OCI-LY1 (cell line): ENCODE results near the gene ATG7.

Experiments used
- H2AFZ ChIP-seq: fragments of 200-600 bp; sonication (generic), shearing (Covaris generic); 2 replicates; pipeline ENCODE4 v1.6.0; 2014; ENCODE audit warnings: antibody characterized with exemption, mild to moderate bottlenecking, low read length
- H3F3A ChIP-seq: fragments of 200-600 bp; sonication (generic), shearing (Covaris generic); 2 replicates; pipeline ENCODE4 v1.6.0; 2014; ENCODE audit warnings: mild to moderate bottlenecking, antibody characterized with exemption, low read length, moderate library complexity; ENCODE audit not compliant: insufficient read depth
- H3K27ac ChIP-seq: fragments of 200-600 bp; sonication (generic); 2 replicates; pipeline ENCODE4 v1.5.1; 2014; ENCODE audit warnings: low read length, mixed run types, mild to moderate bottlenecking, low read depth; ENCODE audit not compliant: poor library complexity, severe bottlenecking
- H3K27me3 ChIP-seq: fragments of 200-600 bp; sonication (generic); 2 replicates; pipeline ENCODE4 v1.6.0; 2014; ENCODE audit warnings: antibody characterized with exemption, mild to moderate bottlenecking, low read length, moderate library complexity; ENCODE audit not compliant: insufficient read depth
- H3K36me3 ChIP-seq: fragments of 200-600 bp; sonication (generic); 2 replicates; pipeline ENCODE4 v1.6.1; 2014; ENCODE audit warnings: mild to moderate bottlenecking, antibody characterized with exemption, low read length, moderate library complexity, mixed read lengths; ENCODE audit not compliant: insufficient read depth
- H3K4me1 ChIP-seq: fragments of 200-600 bp; sonication (generic); 2 replicates; pipeline ENCODE4 v1.5.1; 2014; ENCODE audit warnings: mild to moderate bottlenecking, low read length, moderate library complexity; ENCODE audit not compliant: insufficient read depth, severe bottlenecking
- H3K4me2 ChIP-seq: fragments of 200-600 bp; sonication (generic), shearing (Covaris generic); 2 replicates; pipeline ENCODE4 v1.6.1; 2014; ENCODE audit warnings: low read length
- H3K4me3 ChIP-seq: fragments of 200-600 bp; sonication (generic); 2 replicates; pipeline ENCODE4 v1.5.1; 2014; ENCODE audit warnings: low read length, low read depth, mild to moderate bottlenecking, mixed read lengths; ENCODE audit not compliant: poor library complexity, severe bottlenecking
- H3K79me2 ChIP-seq: fragments of 200-600 bp; shearing (Covaris generic); 2 replicates; pipeline ENCODE4 v1.6.1; 2016; ENCODE audit warnings: mixed run types, low read length, mixed read lengths; ENCODE audit not compliant: insufficient read depth
- H3K9ac ChIP-seq: fragments of 200-600 bp; sonication (generic), shearing (Covaris generic); 2 replicates; pipeline ENCODE4 v1.6.1; 2014; ENCODE audit warnings: mild to moderate bottlenecking, low read length, mixed read lengths
- H3K9me2 ChIP-seq: fragments of 200-600 bp; sonication (generic), shearing (Covaris generic); 2 replicates; pipeline ENCODE4 v1.6.1; 2014; ENCODE audit warnings: low read depth, mild to moderate bottlenecking, low read length, mixed read lengths
- H3K9me3 ChIP-seq: fragments of 200-600 bp; shearing (Covaris generic); 2 replicates; pipeline ENCODE4 v1.6.1; 2014; ENCODE audit warnings: low read length, mixed read lengths
- H4K20me1 ChIP-seq: fragments of 200-600 bp; sonication (generic), shearing (Covaris generic); 2 replicates; pipeline ENCODE4 v1.6.0; 2016; ENCODE audit warnings: mild to moderate bottlenecking, low read length; ENCODE audit not compliant: insufficient read depth
- CTCF ChIP-seq: fragments of 200-600 bp; sonication (generic), shearing (Covaris generic); IDR thresholded peaks from 2 replicates; pipeline ENCODE4 v1.5.1; 2017; ENCODE audit warnings: mild to moderate bottlenecking, antibody characterized with exemption, low read length, moderate library complexity, mixed read lengths
- EZH2 ChIP-seq: fragments of 200-600 bp; sonication (generic), shearing (Covaris generic); IDR thresholded peaks from 2 replicates; pipeline ENCODE4 v1.8.0; 2017; ENCODE audit warnings: borderline replicate concordance, mixed run types, mild to moderate bottlenecking, antibody characterized with exemption, low read length, moderate library complexity, mixed read lengths

The ATG7 gene

GRCh38 chr3:11508346-11509172 is 236.4 kb downstream of the ATG7 start:
- Histone ChIP-seq H3K4me3 (no peak overlapping the region), H3K4me2 (no peak overlapping the region), H3F3A (no peaks in the 10 kb centered on the region)

GRCh38 chr3:11509173-11510000 is 237.2 kb downstream of the ATG7 start:
- no peak for TF ChIP-seq EZH2
- no peak for TF ChIP-seq CTCF
- Histone ChIP-seq H3K9me3 (no peaks in the 10 kb centered on the region), H3K9me2 (no peaks in the 10 kb centered on the region), H3F3A (no peaks in the 10 kb centered on the region), H3K4me3 (no peak overlapping the region), H3K4me2 (0 out of 2 replicates have a peak overlapping the region, but pooled peaks have one; percentile 26), H2AFZ (no peak overlapping the region), H3K4me1 (peaks cover 19% of the 10 kb centered on the region), H3K27ac (peak overlapping the region; percentile 25), H3K27me3 (no peaks in the 10 kb centered on the region), H3K79me2 (no peaks in the 10 kb centered on the region), H3K36me3 (no peaks in the 10 kb centered on the region), H4K20me1 (no peaks in the 10 kb centered on the region), H3K9ac (no peak overlapping the region)

More at GRCh38 chr3:11508346-11509172, 236.4 kb downstream of the ATG7 start:
- Histone ChIP-seq H3K79me2 (no peaks in the 10 kb centered on the region), H3K9me3 (no peaks in the 10 kb centered on the region), H3K9me2 (no peaks in the 10 kb centered on the region), H3K9ac (no peak overlapping the region), H2AFZ (no peak overlapping the region), H3K27me3 (no peaks in the 10 kb centered on the region), H3K27ac (peak overlapping the region; percentile 36), H3K4me1 (peaks cover 19% of the 10 kb centered on the region), H3K36me3 (no peaks in the 10 kb centered on the region), H4K20me1 (no peaks in the 10 kb centered on the region)
- no peak for TF ChIP-seq EZH2
- no peak for TF ChIP-seq CTCF

- 0 out of 2 replicates have a peak overlapping the region, but pooled peaks have one; percentile 26 for H3K4me2 ChIP-seq
Observed at GRCh38 chr3:11510001-11510340, 237.8 kb downstream of the ATG7 start.

More at GRCh38 chr3:11510001-11510340, 237.8 kb downstream of the ATG7 start:
- Histone ChIP-seq H3F3A (no peaks in the 10 kb centered on the region), H3K4me1 (peaks cover 19% of the 10 kb centered on the region), H3K27me3 (no peaks in the 10 kb centered on the region), H3K4me3 (no peak overlapping the region), H3K27ac (no peak overlapping the region), H3K79me2 (no peaks in the 10 kb centered on the region), H3K36me3 (no peaks in the 10 kb centered on the region), H2AFZ (no peak overlapping the region), H4K20me1 (no peaks in the 10 kb centered on the region), H3K9me3 (no peaks in the 10 kb centered on the region), H3K9me2 (no peaks in the 10 kb centered on the region), H3K9ac (no peak overlapping the region)
- no peak for TF ChIP-seq EZH2
